ENCODE data around the gene IMMP2L. TPM values are rescaled to one million over a fixed set of nuclear protein-coding genes. Genes with fewer than 3 reads are reported as not detected.

IMMP2L gene
- total RNA-seq, 6 experiments from 2014 or later: 14.2 to 25.3 (median 19.7) TPM

DNA sequence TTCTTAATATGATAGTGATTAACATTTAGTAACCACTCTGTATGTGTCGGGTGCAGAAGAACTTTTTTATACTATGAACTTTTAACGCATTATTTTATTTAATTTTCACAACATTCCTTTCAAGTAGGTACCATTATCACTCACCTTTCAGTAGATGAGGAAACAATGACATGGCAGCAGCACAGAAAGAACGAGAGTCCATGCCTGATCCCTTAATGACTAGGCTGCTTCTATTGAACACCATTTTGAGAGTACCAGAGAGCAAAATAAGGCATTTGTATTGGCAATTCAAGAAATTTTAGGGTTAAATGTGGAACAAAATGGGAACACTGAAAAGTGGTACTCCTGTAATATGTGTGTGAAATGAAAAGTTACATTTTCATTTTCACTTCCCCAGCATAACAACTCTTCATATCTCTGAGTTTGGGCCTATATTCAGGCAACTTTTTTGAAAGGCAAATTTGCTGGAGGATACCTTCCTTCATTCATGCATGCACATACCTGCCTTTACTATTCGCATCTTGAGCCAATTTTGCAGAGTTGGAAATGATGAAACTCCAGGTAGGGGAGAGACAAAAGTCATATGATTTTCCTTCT lies 458.5 kb downstream of the IMMP2L start:
- TF ChIP-seq, protein P1, sequence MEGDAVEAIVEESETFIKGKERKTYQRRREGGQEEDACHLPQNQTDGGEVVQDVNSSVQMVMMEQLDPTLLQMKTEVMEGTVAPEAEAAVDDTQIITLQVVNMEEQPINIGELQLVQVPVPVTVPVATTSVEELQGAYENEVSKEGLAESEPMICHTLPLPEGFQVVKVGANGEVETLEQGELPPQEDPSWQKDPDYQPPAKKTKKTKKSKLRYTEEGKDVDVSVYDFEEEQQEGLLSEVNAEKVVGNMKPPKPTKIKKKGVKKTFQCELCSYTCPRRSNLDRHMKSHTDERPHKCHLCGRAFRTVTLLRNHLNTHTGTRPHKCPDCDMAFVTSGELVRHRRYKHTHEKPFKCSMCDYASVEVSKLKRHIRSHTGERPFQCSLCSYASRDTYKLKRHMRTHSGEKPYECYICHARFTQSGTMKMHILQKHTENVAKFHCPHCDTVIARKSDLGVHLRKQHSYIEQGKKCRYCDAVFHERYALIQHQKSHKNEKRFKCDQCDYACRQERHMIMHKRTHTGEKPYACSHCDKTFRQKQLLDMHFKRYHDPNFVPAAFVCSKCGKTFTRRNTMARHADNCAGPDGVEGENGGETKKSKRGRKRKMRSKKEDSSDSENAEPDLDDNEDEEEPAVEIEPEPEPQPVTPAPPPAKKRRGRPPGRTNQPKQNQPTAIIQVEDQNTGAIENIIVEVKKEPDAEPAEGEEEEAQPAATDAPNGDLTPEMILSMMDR (IDR thresholded peaks at IDR 0.05): no peak
- TF ChIP-seq POLR2A (IDR thresholded peaks at IDR 0.05): no peak
- no peak overlapping the region for H3K4me3 ChIP-seq
- H3K4me1 ChIP-seq: peaks cover 0 to 12% (median 4%) of the 10 kb centered on the region in 4 donors
- no peak overlapping the region for H3K27ac ChIP-seq
- intact Hi-C loops (cut with DNase I): no loop called here
- H3K9me3 ChIP-seq: no peaks in the 10 kb centered on the region
- no peak for ATAC-seq
- WGBS (ENCODE audit: insufficient coverage, low coverage, low lambda C conversion rate, missing lambda C conversion rate): 90% methylated on average over 4 of the region's 4 CpGs
- H3K36me3 ChIP-seq: no peaks in the 10 kb centered on the region
- no peak for DNase-seq
- no peaks in the 10 kb centered on the region for H3K27me3 ChIP-seq

DNA sequence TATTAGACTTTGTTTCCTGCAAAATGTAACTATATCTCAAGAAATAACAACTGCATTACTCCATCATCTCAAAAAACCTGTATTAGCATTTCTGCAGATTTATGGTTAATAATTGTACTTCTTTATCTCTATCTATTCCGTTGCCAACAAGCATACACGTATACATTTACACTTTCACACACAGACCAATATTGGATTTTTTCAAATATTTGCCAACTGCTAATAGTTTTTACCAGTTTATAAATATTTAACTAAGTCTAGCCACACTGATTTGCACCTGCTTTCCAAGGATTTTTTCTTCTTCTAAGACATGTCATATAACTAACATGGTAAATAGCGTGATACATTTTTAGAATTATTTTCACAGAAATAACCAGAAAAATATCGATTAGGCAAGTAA lies 459.2 kb downstream of the IMMP2L start:
- TF ChIP-seq, protein P1 (IDR thresholded peaks at IDR 0.05): no peak
- TF ChIP-seq POLR2A (IDR thresholded peaks at IDR 0.05): no peak
- H3K36me3 ChIP-seq: no peaks in the 10 kb centered on the region
- intact Hi-C loops (cut with DNase I): no loop called here
- no peaks in the 10 kb centered on the region for H3K27me3 ChIP-seq
- no peak for ATAC-seq
- H3K9me3 ChIP-seq: no peaks in the 10 kb centered on the region
- peaks cover 0 to 8% (median 3%) of the 10 kb centered on the region in 4 donors for H3K4me1 ChIP-seq
- DNase-seq: no peak
- no peak overlapping the region for H3K27ac ChIP-seq
- no peak overlapping the region for H3K4me3 ChIP-seq
- WGBS (ENCODE audit: insufficient coverage, low coverage, low lambda C conversion rate, missing lambda C conversion rate): 66% methylated on average over 4 of the region's 4 CpGs

DNA sequence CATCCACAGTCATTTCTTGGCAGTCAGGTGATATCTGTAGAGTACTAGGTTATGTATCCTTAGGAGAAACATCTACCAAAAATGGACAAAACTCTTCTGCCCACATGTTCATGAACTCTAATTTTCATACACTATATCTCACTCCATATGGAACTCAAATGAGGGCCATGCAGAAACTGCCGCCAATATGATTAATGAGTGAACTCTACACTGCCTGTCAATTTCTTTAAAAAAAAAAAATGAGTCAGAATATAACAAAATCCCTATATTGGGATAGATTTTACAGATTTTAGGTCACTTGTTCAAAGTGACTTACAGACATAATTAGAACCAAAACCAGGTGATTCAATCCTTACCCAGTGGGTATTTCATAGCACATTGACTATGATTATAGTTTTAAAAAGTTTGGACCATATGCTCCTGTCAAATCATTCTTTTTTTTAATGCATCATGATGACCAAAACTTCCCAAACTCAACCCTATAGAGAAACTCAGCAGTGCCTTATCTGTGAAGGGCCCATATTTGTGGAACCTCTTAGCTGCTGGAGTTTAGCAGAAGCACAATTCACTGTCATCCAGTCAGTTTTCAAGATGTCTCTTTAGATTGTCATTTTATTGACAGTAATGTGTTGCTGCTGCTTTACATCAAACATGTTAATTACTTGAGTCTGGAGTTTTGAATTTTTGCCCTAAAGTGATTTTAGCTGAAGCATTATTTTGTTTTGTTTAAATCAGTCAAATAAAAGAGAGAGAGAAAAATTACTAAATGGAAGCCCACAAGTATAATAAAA lies 460.2 kb downstream of the IMMP2L start:
- Histone ChIP-seq H3K4me1 (no peaks in the 10 kb centered on the region), H3K9me3 (no peaks in the 10 kb centered on the region)

DNA sequence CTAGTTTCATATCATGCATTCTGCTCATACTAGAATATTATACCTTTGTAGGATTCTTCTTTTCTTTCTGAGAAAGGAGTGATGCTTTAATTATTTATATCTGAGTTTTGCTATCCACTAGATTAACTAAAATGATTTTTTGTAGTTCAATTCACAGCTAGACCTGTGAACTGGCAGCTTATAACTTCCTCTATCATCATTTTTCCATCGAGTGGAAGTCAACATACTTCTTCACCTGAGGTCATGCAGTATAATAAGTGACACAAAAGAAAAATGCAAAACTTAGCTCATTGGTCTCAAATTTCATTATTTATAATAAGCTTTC lies 463.4 kb downstream of the IMMP2L start:
- Histone ChIP-seq H3K9me3 (no peaks in the 10 kb centered on the region), H3K27me3 (no peaks in the 10 kb centered on the region), H3K4me1 (no peaks in the 10 kb centered on the region), H3K4me3 (no peak overlapping the region), H3K27ac (no peak overlapping the region), H3K36me3 (no peaks in the 10 kb centered on the region)
- TF ChIP-seq POLR2A (IDR thresholded peaks at IDR 0.05): no peak
- TF ChIP-seq, protein P1 (IDR thresholded peaks at IDR 0.05): peak in 1 of 4 donors; percentile 3
- intact Hi-C loops (cut with DNase I): no loop called here
- no peak for ATAC-seq
- 0% methylated on average over 1 of the region's 1 CpG for WGBS (ENCODE audit: insufficient coverage, low coverage, low lambda C conversion rate, missing lambda C conversion rate)
- DNase-seq: no peak

More for the DNA sequence above, 460.2 kb downstream of the IMMP2L start:
- intact Hi-C loops (cut with DNase I): no loop called here
- Histone ChIP-seq H3K36me3 (no peaks in the 10 kb centered on the region), H3K27ac (no peak overlapping the region), H3K4me3 (no peak overlapping the region), H3K27me3 (no peaks in the 10 kb centered on the region)
- TF ChIP-seq POLR2A (IDR thresholded peaks at IDR 0.05): no peak
- TF ChIP-seq, protein P1 (IDR thresholded peaks at IDR 0.05): no peak
- ATAC-seq (no peak), DNase-seq (no peak)
- WGBS (ENCODE audit: insufficient coverage, low coverage, low lambda C conversion rate, missing lambda C conversion rate): 100% methylated on average over 1 of the region's 1 CpG

Data from right lobe of liver (tissue), 6 donors.